Measurements from ENCODE around the gene HOTAIR.

The HOTAIR gene

DNA sequence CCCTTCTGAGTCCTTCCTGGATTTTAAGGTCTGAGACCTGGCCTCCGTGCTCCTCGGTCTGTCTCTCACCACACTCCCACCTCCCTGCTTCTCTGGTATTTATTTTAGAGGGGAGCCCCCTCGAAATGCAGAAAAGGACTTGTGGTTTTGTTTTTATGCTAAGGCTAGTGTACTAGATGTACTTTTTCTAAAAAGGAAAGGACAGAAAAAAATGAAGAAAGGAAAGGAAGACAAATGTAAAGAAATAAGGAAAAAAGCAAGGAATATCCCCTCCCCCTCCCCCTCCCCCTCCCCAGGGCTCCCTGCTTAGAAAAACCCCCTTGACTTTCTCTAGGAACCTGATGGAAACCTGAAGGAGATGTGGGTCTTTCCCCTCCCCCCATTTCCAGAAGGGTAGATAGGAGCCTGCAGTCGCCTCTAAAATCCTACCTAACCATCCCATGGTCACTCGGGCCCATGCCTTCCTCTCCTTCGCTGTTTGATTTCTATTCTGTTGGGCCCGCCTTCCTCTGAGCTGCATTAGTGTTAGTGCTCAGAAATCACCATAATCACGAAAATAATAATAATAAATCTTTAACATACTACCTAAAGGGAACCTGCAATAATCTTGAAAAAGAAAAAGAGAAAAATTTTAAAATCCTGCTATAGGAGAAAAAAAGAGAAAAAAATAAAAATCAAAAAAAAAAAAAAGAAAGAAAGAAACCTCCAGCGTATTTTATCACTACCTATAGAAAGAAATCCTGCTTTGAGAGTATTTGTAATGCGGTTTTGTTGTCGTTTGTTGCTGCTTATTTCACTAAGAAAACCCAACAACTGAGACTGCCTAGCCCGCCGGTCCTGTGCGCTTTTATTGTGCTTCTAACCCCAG lies 37.1 kb upstream of the HOTAIR start:
- DNase-seq (ENCODE audit: low spot score): no peak
- no peak for FAIRE-seq

DNA sequence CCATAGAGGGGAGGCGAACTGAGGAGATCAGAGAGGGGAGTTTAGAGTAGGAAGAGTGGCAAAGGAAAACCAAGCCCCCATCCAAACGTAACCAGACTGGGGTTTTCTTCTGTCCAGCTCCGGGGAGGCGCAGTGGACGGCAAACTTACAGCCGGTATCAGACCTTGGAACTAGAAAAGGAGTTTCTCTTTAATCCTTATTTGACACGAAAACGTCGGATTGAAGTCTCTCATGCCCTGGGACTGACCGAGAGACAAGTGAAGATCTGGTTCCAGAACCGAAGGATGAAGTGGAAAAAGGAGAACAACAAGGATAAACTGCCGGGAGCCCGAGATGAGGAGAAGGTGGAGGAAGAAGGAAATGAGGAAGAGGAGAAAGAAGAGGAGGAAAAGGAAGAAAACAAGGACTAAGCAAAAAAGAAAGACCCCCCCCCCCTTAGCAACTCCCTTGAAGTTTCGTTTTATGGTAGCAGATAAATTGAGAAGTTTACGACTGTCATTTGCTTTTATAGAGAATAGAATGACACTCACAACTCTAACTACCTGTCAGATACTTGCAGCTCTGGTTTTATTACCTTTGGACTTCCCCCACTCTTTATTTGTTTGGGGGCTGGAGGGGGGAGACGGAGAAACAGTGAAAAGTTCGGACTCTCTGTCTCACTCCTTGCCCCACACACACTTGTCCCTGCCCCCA lies 36.4 kb upstream of the HOTAIR start:
- no peak for FAIRE-seq
- DNase-seq (ENCODE audit: low spot score): no peak

DNA sequence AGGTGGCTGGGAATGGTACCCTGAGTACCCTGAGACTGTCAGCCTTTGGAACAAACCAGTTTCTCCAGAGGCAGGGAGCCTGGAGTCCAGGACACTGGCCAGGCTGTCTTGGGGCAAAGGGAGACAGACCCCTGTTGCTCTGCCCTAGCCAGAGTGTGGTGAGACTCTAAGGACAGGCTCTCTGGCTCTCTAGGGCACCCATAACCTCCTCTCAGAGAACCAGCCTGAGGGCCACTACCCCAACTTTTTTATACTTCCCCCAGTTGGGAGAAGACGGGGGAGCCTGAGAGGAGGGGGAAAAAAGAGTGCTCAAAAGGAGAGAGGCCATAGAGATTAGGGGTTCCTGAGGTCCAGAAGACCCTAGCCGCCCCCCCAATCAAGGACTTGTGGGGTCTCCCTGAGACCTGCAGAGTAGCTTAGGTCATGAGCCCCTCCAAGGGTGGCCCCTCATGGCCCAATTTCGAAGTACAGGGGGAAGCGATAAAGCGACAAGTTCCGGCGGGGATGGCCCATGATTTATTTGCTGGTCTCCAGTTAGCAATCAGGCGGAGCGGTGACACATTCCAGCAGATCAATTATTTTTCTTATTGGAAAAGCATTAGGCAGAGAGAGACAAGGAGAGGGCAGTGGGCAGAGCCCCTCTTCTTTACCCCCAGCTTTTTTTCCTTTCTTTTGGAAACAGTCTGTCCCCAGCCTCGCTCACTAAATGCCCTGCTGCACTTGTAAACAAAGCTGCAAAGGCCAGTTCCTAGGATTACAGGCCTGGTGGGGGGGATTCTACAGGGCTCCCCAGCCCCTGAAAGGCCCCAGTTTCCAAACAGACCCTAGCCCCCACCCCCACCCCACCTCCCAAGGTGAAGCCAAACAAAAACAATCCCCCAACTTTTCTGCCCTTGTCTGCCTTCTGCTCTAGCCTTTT lies 35.6 kb upstream of the HOTAIR start:
- no peak for DNase-seq (ENCODE audit: low spot score)
- FAIRE-seq: no peak

- FAIRE-seq (no peak), DNase-seq (ENCODE audit: low spot score) (no peak)
Measured at GRCh38 chr12:54009171-54010052, 34.7 kb upstream of the HOTAIR start.

GRCh38 chr12:54008260-54008552 lies 33.5 kb upstream of the HOTAIR start:
- FAIRE-seq (no peak), DNase-seq (ENCODE audit: low spot score) (no peak)

GRCh38 chr12:54007538-54008259 lies 32.9 kb upstream of the HOTAIR start:
- FAIRE-seq (no peak), DNase-seq (ENCODE audit: low spot score) (no peak)

GRCh38 chr12:54006559-54007220 lies 31.9 kb upstream of the HOTAIR start:
- DNase-seq (ENCODE audit: low spot score) (no peak), FAIRE-seq (no peak)

GRCh38 chr12:54005853-54006558 lies 31.3 kb upstream of the HOTAIR start:
- FAIRE-seq (no peak), DNase-seq (ENCODE audit: low spot score) (peak; percentile 41)

GRCh38 chr12:54005531-54005852 lies 30.7 kb upstream of the HOTAIR start:
- FAIRE-seq (no peak), DNase-seq (ENCODE audit: low spot score) (no peak)

- FAIRE-seq: no peak
- DNase-seq (ENCODE audit: low spot score): no peak
Measured at GRCh38 chr12:54004841-54005530, 30.2 kb upstream of the HOTAIR start.

DNA sequence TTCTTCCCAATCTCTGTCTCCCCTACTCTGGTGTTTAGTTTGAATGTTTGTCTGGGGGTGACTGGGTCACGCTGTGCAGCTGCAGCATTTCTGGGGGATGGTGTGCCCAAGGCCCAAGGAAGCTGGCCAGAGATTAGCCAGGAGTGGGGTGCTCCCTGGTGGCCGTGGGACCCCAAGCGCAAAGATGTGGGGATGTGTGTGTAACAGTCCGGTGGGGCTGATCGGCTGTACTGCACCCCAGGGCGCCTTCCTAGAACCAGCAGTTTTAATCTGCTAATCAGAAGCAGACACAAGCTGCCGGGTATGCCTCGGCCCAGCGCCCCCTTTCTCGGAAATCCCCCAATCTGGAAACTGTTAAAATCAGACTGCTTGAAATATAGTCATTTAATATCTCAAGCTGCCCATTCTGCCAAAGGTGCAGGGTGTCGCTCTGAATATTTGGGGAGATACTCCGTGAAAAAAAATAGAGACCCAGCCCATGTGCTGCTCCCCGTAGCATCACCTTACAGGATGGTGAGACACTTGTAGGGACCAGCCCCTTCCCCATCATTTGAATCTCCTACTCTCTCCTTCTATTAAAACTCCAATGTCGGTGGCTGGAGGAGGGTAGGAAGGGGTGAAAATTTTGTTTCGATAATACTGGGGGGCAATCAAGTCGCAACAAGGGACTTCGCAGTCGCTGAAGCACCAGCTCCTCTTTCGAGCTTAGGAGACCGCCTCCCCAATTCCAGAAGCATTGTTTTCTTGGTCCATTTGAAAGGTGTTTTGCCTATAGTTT lies 29.5 kb upstream of the HOTAIR start:
- no peak for DNase-seq (ENCODE audit: low spot score)
- no peak for FAIRE-seq

GRCh38 chr12:54003625-54004024 lies 28.9 kb upstream of the HOTAIR start:
- no peak for DNase-seq (ENCODE audit: low spot score)
- no peak for FAIRE-seq

- DNase-seq (ENCODE audit: low spot score) (no peak), FAIRE-seq (no peak)
Measured at GRCh38 chr12:54002915-54003389, 28.2 kb upstream of the HOTAIR start.

DNA sequence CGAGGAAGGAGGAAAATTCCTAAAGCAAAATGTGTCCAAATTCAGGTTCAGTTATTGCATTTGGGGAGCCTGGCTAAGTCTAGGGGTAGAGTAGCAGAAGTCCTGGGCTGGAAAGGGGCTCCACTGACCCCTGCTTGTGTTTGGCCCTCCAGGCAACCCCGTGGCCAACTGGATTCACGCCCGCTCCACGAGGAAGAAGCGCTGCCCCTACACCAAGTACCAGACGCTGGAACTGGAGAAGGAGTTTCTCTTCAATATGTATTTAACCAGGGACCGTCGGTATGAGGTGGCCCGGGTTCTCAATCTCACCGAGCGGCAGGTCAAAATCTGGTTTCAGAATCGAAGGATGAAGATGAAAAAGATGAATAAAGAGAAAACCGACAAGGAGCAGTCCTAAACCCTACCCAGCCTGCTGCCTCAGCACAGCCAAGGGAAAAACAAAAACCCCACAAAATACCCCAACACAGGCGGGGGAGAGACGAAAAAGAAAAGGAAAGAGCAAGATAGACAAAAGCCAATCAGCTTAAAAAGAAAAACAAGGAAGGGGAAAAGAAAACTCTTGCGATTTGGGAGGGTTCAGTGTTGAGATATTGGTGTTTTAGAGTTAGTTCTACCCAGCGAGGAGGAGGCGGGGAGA lies 27.6 kb upstream of the HOTAIR start:
- FAIRE-seq (no peak), DNase-seq (ENCODE audit: low spot score) (no peak)

- FAIRE-seq (no peak), DNase-seq (ENCODE audit: low spot score) (no peak)
Measured at GRCh38 chr12:54001283-54002187, 26.8 kb upstream of the HOTAIR start.
